ENCODE measurements around the gene UQCC2.

DNA sequence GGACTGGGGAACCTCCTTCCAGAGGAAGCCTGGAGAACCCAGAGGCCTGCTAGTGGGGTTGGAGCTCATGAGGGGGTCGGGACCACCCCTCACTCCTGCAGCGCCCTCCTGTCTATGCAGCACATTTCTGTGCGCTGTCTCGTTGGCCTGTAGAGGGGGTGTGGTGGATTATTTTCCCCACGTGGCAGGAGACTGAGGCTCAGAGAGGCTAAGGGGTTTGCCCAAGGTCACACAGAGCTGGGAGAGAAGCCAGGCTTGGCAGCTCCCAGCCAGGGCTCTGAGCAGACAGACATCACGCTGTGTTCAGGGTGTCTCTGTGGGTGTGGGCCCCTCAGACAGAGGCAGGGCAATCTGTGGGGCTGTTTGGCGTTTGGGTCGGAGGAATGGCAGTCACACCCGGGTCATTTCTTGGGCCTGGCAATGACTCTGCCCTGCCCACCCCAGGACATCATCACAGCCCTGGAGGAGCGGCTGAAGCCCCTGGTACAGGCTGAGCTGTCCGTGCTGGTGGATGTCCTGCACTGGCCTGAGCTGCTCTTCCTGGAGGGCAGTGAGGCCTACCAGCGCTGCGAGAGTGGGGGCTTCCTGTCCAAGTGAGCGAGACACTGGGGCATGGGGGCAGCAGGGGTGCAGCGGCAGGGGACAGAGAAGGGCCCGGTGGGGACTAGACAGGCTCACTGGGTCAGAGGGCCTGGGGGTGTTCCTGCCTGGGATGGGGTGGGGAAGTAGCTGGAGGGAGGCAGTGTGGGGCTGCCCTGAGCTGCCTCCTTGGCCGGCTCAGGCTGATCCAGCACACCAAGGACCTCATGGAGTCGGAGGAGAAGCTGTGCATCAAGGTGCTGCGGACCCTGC is 27.7 kb downstream of the UQCC2 start:
- TF ChIP-seq FOXK2 (IDR thresholded peaks at IDR 0.05) (no peak), BHLHE40 (IDR thresholded peaks at IDR 0.05; ENCODE audit: borderline replicate concordance) (no peak), SUZ12 (IDR thresholded peaks at IDR 0.05) (no peak), TARDBP (IDR thresholded peaks at IDR 0.05) (no peak), SP1 (IDR thresholded peaks at IDR 0.05) (no peak), ELF4 (IDR thresholded peaks at IDR 0.05) (no peak), FOXA1 (IDR thresholded peaks at IDR 0.05) (no peak), CTBP1 (IDR thresholded peaks at IDR 0.05; ENCODE audit: borderline replicate concordance) (no peak), NFRKB (IDR thresholded peaks at IDR 0.05) (no peak), FOXM1 (IDR thresholded peaks at IDR 0.05; ENCODE audit: borderline replicate concordance) (no peak), L3MBTL2 (conservative IDR thresholded peaks at IDR 0.05) (no peak), HDGF (IDR thresholded peaks at IDR 0.05; ENCODE audit: borderline replicate concordance) (no peak)
